Activated CD4-positive, alpha-beta T cell treated with anti-CD3 and anti-CD28 coated beads for 48 hours (primary cell): ENCODE data around the gene RNF157.

Source experiments
- DNase-seq: peaks from one replicate; pipeline ENCODE4 v3.0.0-alpha.2; 2020

RNF157 gene

DNA sequence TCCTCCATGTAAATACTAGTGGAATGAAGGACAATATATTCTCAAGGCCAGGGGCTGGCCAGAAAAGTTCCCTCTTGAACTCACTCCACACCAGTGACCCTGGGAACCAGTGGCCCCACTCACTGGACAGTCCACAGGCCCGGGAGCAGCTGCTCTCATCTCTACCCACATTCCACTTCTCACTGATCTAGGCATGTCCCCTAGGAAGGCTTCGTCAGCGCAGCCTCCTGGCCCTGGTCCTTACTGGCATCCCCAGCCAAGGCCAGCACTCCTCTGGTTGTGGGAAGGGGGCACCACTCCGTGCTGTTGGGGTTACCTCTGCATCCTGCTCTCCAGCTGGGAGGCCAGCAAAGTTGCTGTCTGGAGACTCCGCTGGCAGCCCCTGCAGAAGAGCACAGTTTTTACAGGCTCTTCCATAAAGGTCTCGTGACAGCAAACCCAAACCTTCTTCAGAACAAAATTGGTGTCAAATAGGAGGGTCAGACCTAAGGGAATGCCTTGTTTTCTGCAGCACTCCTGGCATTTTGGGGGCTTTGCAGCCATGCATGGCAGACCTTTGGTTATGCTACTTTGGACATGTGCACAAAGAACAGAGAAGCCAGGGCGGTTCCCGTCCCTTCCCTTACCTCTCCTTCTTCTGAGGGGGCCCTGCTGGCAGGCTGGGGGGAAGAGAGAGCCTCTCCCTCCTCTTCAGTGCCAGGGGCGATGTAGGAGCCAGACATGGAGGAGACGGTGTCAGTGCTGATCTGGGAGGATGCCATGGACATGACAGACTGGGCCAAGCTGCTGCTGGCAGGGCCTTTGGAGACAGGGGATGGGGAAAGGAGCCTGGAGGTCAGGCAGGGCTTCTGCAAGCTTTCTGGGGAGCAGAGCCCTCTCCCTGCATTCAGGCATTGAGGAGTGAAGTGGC is 85.1 kb downstream of the RNF157 start:
- DNase-seq: no peak

DNA sequence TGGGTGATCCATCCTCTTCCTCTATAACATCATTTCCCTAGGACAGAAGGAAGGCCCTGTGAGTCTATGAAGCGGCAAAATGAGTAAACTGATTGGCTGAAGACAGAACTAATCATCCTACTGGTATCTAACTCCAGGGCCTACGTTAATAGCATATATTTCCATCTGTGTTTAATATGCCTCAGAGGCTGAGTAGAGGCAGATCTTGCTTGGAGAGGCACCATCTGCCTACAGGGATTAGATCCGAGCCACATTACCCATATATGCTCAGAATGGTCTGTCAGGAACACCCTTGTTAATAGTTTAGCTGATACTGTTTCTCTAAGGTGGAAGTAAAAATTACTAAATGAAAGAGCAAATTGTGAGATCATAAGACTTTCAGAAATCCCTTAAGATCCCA is 86.0 kb downstream of the RNF157 start:
- no peak for DNase-seq

- no peak for DNase-seq
These were observed 86.7 kb downstream of the RNF157 start for GRCh38 chr17:76153640-76154039.

GRCh38 chr17:76153202-76153601 is 87.1 kb downstream of the RNF157 start:
- no peak for DNase-seq

DNA sequence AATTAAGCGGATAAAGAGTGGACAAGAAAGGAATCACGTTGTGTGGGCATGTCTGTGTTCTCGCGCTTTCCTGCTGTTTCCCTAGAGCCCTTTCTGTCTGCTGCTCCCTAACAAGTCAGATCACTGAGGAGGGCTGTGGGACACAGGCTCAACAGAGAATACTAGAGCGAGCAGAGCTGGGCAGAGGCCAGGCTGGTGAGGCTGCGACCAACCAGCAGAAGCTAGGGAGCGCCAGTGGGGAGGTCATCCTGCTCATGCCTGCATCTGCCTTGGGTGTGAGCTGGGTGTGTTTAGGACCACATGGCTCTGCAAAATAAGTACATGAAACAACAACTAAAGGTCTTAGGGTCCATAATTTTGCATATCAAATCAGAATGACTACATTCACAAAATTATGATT is 87.7 kb downstream of the RNF157 start:
- no peak for DNase-seq

GRCh38 chr17:76151896-76152454 is 88.3 kb downstream of the RNF157 start:
- DNase-seq: no peak

GRCh38 chr17:76150712-76151622 is 89.3 kb downstream of the RNF157 start:
- DNase-seq: no peak

DNA sequence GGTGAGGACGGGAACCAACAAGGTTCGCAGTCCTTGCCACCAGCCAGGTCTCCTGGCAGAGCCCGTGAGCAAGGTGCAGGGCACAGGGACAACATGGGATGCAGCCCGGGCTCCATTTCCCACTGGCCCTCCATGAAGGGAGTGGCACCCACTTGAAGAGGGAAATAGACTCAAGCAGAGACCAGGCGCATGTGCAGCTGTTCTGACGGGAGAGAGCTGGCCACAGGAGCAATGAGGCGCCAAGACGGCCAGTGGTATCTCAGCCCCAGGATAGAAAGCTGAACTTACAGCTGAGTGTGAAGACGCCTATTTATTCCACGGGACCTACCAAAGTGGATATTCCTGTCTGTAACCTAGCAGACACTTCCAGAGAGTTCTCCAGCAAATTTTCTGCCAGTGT is 91.1 kb downstream of the RNF157 start:
- no peak for DNase-seq

DNA sequence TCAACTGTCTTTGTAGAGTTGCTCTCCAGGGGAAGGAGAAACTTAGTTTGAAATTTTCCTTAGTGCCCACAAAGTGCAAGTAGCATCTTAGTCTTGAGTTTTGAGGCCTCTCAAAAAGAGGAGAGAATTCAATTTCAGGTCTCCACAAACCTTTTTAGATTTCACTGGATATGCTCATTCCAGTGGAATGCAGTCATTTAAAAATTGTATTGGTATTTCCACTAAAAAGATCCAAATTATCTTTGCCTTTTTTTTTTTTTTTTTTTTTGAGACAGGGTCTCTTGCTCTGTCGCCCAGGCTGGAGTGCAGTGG is 92.3 kb downstream of the RNF157 start:
- DNase-seq: no peak

- DNase-seq: no peak
These were observed 92.9 kb downstream of the RNF157 start for GRCh38 chr17:76147211-76148014.

- DNase-seq: peak; percentile 32
These were observed 94.0 kb downstream of the RNF157 start for GRCh38 chr17:76146053-76146851.

GRCh38 chr17:76145231-76146052 is 94.9 kb downstream of the RNF157 start:
- peak; percentile 58 for DNase-seq

DNA sequence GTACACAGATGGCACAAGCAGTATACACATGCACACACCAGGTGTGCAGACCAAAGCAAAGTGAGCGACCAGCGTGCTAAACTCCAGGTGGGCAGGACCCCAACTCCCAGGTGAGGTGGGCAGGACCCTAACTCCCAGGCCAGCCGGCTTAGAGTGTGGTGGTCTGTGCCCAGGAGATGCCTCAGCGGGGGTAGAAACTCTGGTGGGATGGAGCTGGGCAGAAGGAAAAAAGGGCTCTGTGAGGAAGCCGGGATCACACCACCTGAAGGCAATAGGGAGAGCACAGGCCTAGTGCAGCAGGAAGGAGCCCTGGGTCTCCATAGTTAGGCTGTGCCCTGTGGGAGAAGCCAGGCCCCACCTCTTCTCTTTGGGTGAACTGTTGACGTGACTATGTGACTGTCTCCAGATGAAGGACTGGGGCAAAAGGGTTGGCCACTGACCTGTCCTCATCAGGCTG is 97.7 kb downstream of the RNF157 start:
- no peak for DNase-seq

GRCh38 chr17:76142039-76142584 is 98.2 kb downstream of the RNF157 start:
- DNase-seq: no peak

- DNase-seq: peak; percentile 94
These were observed 98.9 kb downstream of the RNF157 start, which contains the start of gene FOXJ1 for GRCh38 chr17:76141212-76142038. TSS of gene FOXJ1 (minus strand) at chr17:76141245. CDS start at chr17:76140395, 850 bp downstream.

DNA sequence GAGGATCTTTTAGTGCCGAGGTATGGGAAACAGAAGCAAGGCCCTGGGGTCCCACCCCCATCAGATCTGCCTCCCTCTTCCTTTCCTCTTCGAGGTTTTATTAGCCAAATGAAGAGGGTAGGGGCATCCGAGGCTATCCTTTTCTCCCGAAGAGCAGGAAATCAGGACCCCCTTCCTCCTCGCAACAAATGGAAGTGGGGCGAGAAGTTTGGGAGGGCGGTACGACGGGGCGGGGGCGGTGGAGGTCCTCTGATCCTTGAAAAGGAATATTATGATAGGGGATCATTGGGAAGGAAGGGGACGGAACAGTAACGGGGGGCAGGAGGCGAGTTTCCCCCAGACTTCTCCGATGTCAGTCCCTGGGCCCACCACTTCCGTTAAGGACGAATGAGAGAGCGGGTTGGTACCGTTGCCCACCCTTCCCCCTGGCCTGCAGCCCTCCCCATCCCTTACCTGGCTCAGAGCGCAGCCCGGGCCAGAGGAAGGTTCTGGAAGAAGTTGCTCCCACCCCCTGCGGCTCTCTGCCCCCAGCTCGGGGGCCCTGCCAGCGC is 99.6 kb downstream of the RNF157 start:
- DNase-seq: no peak

DNA sequence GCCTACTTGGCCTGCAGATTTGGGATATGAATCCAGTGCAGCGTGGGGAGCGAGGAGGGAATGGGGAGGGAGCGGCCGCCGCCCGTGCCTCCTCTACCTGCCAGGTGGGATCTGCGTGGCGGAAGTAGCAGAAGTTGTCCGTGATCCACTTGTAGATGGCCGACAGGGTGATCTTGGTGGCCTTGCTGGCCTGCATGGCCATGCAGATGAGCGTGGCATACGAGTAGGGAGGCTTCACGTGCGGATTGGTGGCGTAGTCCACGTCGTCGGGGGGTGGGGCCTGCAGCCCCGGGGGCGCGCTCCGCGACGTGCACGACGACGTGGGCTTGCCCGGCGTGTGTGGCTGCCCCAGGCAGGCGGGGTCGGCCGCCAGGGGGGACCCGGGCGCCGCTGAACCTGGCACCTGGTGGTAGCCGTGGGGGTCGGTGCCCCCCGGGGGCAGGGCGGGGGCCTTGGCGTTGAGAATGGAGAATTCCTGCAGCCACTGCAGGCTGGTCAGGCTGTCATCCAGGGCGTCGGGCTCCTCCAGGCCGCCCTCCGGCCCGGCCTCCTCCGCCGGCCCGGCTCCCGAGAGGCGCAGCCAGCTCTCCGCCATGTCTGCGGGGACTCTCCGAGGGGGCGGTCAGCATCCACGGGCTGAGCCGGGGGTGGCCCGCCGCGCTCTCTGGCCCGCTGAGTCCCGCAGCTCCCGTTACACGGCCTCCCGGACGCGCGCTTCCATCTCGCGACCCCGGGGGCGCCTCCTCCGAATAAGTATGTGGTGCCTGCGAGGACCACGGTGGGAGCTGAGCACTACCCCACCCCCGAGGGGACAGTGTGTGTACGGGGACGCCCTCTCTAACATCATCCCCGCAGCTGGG is 100.3 kb downstream of the RNF157 start:
- peak; percentile 58 for DNase-seq
